Esophagus muscularis mucosa (tissue), 3 donors: ENCODE data around the gene COL5A1.

ENCODE experiments used
- POLR2A ChIP-seq: fragments of 450-650 bp; IDR thresholded peaks from one replicate; pipeline ENCODE4 v1.6.1; 2017; ENCODE audit warnings: antibody characterized with exemption, moderate library complexity, mild to moderate bottlenecking, low read depth
- POLR2AphosphoS5 ChIP-seq, 2 donors: sonication (generic); formaldehyde crosslinking; IDR thresholded peaks; one replicate each; pipeline ENCODE4 v1.6.1; 2017; ENCODE audit warnings: antibody characterized with exemption in 2 of 2
- TF ChIP-seq, protein P1 (sequence below), 3 experiments: fragments of 200-600 bp in 2 of 3; fragments of 450-650 bp in 1 of 3; sonication (generic) in 2 of 3; IDR thresholded peaks; one replicate each; pipeline ENCODE4 v1.5.1; 2017 to 2019; ENCODE audit warnings: antibody characterized with exemption in 3 of 3, mild to moderate bottlenecking in 2 of 3, moderate library complexity in 1 of 3

DNA sequence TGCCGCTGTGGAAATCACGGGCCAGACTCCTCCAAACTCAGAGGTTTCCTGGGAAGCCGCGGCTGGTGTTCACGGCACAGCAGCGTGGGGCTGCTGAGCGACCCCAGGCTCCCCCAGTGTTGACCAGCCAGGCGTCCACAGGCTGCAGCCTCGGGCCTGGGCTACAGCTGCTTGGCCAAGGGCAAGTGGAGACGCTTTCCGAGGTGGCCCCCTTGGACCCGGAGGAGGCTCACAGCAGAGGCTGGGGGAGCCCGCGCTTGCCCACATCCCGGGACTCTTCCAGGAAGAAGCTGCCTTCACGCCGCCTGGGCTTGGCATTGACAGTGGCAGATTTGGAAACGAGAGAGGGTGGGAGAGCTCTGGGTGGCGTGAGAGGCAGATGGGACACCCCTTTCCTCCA is 186.0 kb downstream of the COL5A1 start:
- TF ChIP-seq POLR2A (no peak), POLR2AphosphoS5 (IDR thresholded peaks at IDR 0.05) (no peak)
- TF ChIP-seq, protein P1, sequence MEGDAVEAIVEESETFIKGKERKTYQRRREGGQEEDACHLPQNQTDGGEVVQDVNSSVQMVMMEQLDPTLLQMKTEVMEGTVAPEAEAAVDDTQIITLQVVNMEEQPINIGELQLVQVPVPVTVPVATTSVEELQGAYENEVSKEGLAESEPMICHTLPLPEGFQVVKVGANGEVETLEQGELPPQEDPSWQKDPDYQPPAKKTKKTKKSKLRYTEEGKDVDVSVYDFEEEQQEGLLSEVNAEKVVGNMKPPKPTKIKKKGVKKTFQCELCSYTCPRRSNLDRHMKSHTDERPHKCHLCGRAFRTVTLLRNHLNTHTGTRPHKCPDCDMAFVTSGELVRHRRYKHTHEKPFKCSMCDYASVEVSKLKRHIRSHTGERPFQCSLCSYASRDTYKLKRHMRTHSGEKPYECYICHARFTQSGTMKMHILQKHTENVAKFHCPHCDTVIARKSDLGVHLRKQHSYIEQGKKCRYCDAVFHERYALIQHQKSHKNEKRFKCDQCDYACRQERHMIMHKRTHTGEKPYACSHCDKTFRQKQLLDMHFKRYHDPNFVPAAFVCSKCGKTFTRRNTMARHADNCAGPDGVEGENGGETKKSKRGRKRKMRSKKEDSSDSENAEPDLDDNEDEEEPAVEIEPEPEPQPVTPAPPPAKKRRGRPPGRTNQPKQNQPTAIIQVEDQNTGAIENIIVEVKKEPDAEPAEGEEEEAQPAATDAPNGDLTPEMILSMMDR (IDR thresholded peaks at IDR 0.05): no peak
